GM18505 (cell line): ENCODE results near the gene COMMD8.
A peak's percentile ranks its signal among the peaks of the same experiment; 100 is the strongest.

Source experiments
- ATAC-seq: cut with Tn5 transposase; IDR thresholded peaks from one replicate; pipeline ENCODE4 v1.9.1; 2021; ENCODE audit not compliant: unreplicated experiment
- POLR2A ChIP-seq: IDR thresholded peaks from 4 replicates; pipeline ENCODE4 v1.6.1; 2011; ENCODE audit warnings: borderline replicate concordance; ENCODE audit not compliant: insufficient read depth, insufficient read length; ENCODE audit errors: extremely low read depth

COMMD8 gene

DNA sequence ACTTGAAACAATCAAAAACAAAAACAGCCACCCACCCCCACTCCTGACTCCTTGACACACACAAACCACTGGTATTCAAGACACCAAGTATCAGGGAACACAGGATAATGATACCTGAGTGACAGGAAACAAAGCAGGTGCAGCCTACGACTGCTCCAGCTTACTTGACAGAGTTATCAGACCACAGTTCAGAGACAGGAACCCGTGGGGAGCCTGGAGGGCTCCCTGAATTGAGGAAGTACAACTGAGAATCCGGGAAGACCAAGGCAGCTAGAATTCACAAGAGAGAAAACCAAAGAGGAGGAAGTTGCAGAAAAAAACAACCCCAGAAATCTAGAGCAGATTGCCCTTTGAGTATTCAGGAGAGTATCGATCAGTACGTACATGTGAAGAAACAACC lies 20.5 kb downstream of the COMMD8 start:
- peak; percentile 85 for ATAC-seq
- no peak for TF ChIP-seq POLR2A

DNA sequence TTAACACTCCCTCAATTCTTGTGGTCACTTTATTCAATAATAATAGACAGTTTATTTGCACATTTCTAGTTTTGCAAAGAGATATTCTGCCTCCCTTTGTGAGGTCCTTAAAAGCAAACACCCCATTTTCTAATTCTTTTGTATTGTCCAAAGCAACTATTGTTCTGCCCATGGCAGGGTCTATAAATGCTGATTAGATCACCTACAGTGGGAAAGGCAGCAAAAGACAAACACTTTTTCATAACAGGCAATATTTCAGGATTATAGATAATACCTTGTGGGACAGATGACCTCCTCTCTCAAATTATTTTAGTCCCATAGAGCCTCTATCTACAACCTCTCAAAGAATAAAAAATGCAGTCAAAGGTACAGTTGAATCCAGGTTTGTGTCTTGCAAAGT lies 28.6 kb downstream of the COMMD8 start:
- ATAC-seq = no peak
- no peak for TF ChIP-seq POLR2A

DNA sequence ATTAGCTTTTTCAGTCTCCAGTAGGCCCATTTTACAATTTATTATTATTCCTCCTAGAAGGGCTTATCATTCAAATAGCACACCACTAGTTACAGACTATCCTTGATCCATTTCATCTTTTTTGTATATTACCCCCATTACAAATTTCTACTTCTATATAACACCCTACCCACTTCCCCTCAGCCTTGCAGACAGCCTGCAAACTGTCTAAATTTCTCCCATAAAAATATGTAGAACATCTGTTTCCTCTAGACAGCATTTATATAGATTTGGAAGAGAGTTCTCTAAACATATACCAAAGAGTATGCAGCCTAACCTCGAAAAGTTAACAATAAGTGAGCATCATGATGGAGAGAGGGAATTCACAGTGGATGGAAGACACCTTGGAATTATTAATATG lies 30.8 kb downstream of the COMMD8 start:
- no peak for TF ChIP-seq POLR2A
- no peak for ATAC-seq

DNA sequence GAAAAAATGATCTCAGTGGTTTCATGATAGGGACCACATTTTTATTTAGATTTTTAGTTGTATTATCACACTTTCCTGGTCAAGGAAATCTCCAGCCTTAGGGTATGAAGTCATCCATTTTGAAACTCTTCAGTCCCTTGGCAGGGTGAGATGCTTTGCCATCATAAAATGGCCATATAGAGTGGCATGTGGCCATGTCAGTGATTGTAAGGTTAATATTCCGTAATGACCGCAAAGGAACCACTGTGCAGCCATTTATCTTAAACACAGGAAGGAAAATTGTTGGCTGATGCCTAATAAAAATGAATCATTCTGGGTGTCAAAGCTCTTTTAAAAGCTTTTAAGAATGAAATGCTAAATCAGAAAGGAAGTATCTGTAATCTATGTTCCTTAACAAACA lies 35.6 kb downstream of the COMMD8 start:
- no peak for TF ChIP-seq POLR2A
- no peak for ATAC-seq

DNA sequence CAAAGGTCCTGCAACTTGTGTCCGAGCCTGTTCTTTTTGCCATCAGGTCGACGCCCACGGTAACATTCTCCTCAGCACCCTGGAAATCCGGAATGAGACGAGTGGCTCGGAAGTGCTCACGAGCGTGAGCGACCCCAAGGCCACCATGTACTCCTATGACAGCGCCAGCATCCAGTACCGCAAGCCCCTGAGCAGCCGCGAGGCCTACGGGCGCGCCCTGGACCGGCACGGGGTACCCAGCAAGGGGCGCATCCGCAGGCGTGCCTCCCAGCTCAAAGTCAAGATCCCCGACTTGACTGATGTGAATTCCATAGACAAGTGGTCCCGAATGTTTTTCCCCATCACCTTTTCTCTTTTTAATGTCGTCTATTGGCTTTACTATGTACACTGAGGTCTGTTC lies 37.9 kb downstream of the COMMD8 start:
- no peak for TF ChIP-seq POLR2A
- ATAC-seq = no peak

DNA sequence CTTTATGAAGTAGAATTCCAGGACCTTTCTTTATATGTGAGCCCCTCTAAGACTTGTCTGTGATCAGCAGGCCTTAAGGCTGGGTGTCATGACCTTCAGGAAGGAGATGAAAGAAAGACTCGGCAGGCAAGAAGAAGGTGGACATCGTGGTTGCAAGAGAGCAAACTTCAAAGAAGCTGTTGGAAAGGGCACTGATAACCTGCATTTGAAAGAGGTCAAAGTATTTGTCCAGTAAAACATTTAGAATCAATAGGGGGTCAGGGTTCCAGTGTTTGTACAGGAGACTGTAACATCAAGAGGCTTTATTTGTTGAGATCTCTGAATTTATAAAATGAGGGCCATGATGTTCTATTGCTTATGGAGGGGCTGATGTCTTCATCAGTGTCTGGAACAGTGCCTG lies 44.2 kb downstream of the COMMD8 start:
- ATAC-seq = no peak
- no peak for TF ChIP-seq POLR2A

DNA sequence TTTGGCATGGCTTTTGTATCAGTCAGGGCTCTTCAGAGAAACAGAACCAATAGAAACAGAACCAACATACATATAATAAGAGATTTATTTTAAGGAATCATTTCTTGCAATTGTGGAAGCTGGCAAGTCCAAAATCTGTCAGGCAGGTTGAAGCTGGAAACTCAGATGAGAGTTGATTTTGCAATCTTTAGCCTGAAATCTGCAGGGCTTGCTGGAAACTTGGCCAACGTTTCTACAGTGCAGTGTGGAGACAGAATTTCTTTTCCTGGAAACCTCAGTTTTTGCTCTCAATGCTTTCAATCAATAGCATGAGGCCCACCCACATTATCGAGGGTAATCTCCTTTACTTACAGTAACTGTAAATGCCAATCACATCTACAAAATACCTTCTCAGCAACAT lies 45.4 kb downstream of the COMMD8 start:
- ATAC-seq = no peak

DNA sequence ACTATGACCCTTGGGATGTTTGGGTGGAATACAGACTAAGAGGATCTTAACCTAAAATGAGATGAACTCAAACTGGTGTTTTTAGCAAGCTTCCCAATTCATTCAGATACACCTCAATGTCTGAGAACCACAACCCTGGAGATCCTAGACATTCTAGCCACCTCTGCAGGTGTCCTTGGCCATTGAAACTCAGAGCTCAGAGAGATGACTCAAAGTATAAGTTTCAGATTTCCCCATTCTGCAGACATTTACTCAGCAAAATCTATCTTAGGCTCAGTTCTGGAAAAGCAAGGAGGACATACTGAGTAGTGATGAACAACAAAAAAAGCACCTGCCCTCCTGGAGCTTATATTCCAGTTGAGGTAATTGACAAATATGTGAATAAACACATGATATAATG lies 47.8 kb downstream of the COMMD8 start:
- no peak for TF ChIP-seq POLR2A
- peak; percentile 67 for ATAC-seq

More for the DNA sequence above, 45.4 kb downstream of the COMMD8 start:
- TF ChIP-seq POLR2A = no peak

DNA sequence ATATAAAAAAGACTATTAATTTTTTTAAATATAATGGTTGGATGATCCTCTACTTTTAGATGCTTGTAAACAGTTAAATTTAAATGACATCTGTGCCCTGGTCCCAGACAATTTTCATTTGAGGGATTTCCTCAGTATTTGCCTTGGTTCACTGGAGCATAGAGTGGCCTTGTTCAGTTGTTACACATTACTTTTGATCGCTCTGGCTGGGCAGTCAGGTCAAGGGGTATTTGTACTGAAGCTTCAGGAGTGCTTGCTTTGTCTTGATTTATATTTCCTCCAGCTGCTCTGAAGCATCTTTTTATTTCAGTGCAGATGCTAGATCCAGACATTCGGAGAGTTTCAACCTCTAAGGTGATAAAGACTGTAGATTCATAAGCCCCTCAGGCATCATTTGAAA lies 50.0 kb downstream of the COMMD8 start:
- TF ChIP-seq POLR2A = no peak

DNA sequence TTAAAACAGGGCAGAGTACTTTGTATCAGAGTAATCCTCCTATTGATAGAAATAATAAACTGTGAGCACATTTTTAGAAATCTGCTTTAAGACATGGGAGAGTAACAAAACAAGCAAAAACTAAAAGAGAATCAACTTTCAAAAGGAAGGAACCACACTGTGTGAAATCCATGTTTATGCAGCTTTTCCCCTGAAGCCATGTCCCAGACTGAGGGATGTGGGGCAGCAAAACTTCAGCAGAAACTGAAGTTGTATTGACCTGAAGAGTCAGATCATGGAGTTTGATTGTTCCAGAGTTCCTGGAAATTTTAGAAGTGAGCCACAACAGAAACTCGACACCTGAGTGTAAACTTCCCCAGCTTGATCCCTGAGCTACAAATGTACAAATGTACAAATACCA lies 53.2 kb downstream of the COMMD8 start:
- ATAC-seq = no peak
- no peak for TF ChIP-seq POLR2A

More for the DNA sequence above, 50.0 kb downstream of the COMMD8 start:
- peak; percentile 62 for ATAC-seq

DNA sequence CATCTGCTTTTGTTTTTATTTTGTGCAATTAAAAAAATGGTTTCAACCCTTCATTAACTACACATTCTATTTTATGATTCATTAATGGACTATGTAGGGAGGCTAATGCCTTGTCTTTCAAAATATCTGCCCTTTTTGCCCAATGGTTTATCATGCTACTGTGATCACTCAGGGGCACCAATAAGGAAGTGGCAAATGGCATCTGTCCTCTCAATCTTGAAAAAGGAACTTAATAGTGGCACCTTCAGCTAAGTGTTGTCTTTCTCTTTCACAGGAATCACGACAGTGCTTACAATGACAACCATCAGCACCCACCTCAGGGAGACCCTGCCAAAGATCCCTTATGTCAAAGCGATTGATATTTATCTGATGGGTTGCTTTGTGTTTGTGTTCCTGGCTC lies 57.1 kb downstream of the COMMD8 start:
- TF ChIP-seq POLR2A = no peak
- no peak for ATAC-seq
